ENCODE data around the gene INHBE. TPM values are rescaled to one million over a fixed set of nuclear protein-coding genes. Genes with fewer than 3 reads are reported as not detected.

Gene INHBE
- polyA plus RNA-seq, 1 experiment = 10.8 TPM

GRCh38 chr12:57452181-57452936 lies 2.7 kb upstream of the INHBE start:
- Histone ChIP-seq H3K4me3 (ENCODE audit: low read depth, low read length) (no peak overlapping the region), H3K9me3 (ENCODE audit: control insufficient read depth, insufficient read depth, low read length) (peaks cover 3% of the 10 kb centered on the region; the same call in 1 of the 2 replicates), H3K27me3 (ENCODE audit: control insufficient read depth, insufficient read depth, low read length) (no peaks in the 10 kb centered on the region), H3K27ac (ENCODE audit: low read depth, low read length) (peak overlapping the region; percentile 98)
- TF ChIP-seq CTCF (IDR thresholded peaks at IDR 0.05; ENCODE audit: low read depth, low read length) = no peak
- ChIA-PET CTCF (interaction anchor here (0.5 to 5.7 kb wide), 48 partner anchors 8 to 690 kb away, joined by 3 to 294 read pairs (median 4); partner anchors contain the start of genes INHBC and SHMT2), POLR2A (interaction anchor here (0.9 to 1.4 kb wide), 6 partner anchors 22 to 191 kb away, joined by 3 to 9 read pairs (median 4); no protein-coding TSS in a partner anchor)
- DNase-seq (ENCODE audit: low read depth, low spot score) = peak; percentile 84

GRCh38 chr12:57452937-57453509 lies 2.1 kb upstream of the INHBE start:
- no peak for DNase-seq (ENCODE audit: low read depth, low spot score)
- ChIA-PET POLR2A (interaction anchor here (0.9 to 1.4 kb wide), 6 partner anchors 23 to 191 kb away, joined by 3 to 9 read pairs (median 4); no protein-coding TSS in a partner anchor), CTCF (interaction anchor here (0.6 to 5.7 kb wide), 49 partner anchors 8 to 239 kb away, joined by 3 to 294 read pairs (median 4); partner anchors contain the start of genes INHBC and SHMT2)
- peaks cover 3% of the 10 kb centered on the region; the same call in 1 of the 2 replicates for H3K9me3 ChIP-seq (ENCODE audit: control insufficient read depth, insufficient read depth, low read length)
- peak overlapping the region; percentile 98 for H3K27ac ChIP-seq (ENCODE audit: low read depth, low read length)
- no peaks in the 10 kb centered on the region for H3K27me3 ChIP-seq (ENCODE audit: control insufficient read depth, insufficient read depth, low read length)
- H3K4me3 ChIP-seq (ENCODE audit: low read depth, low read length) = no peak overlapping the region
- peak; percentile 98 for TF ChIP-seq CTCF (IDR thresholded peaks at IDR 0.05; ENCODE audit: low read depth, low read length)

GRCh38 chr12:57454213-57454565 lies 918 bp upstream of the INHBE start:
- ChIA-PET CTCF (interaction anchor here (0.9 to 5.7 kb wide), 12 partner anchors 8 to 240 kb away, joined by 3 to 294 read pairs (median 11); no protein-coding TSS in a partner anchor), POLR2A (no interaction called here)
- TF ChIP-seq CTCF (IDR thresholded peaks at IDR 0.05; ENCODE audit: low read depth, low read length) = no peak
- no peaks in the 10 kb centered on the region for H3K27me3 ChIP-seq (ENCODE audit: control insufficient read depth, insufficient read depth, low read length)
- no peak for DNase-seq (ENCODE audit: low read depth, low spot score)
- H3K4me3 ChIP-seq (ENCODE audit: low read depth, low read length) = no peak overlapping the region
- peaks cover 3% of the 10 kb centered on the region; the same call in 1 of the 2 replicates for H3K9me3 ChIP-seq (ENCODE audit: control insufficient read depth, insufficient read depth, low read length)
- peak overlapping the region; percentile 98 for H3K27ac ChIP-seq (ENCODE audit: low read depth, low read length)

GRCh38 chr12:57455374-57456144 lies 452 bp downstream of the INHBE start:
- DNase-seq (ENCODE audit: low read depth, low spot score) = no peak
- POLR2A ChIA-PET = interaction anchor here (0.7 kb wide), 1 partner anchor 115 kb away, joined by 7 read pairs; no protein-coding TSS in a partner anchor
- H3K27me3 ChIP-seq (ENCODE audit: control insufficient read depth, insufficient read depth, low read length) = no peaks in the 10 kb centered on the region
- H3K27ac ChIP-seq (ENCODE audit: low read depth, low read length) = peak overlapping the region; percentile 39
- CTCF ChIA-PET = interaction anchor here (0.6 to 5.7 kb wide), 13 partner anchors 11 to 241 kb away, joined by 3 to 294 read pairs (median 4); partner anchors contain the start of gene STAC3
- no peak for TF ChIP-seq CTCF (IDR thresholded peaks at IDR 0.05; ENCODE audit: low read depth, low read length)
- no peaks in the 10 kb centered on the region for H3K9me3 ChIP-seq (ENCODE audit: control insufficient read depth, insufficient read depth, low read length)
- H3K4me3 ChIP-seq (ENCODE audit: low read depth, low read length) = peak overlapping the region; percentile 44

Data from AG04450 (cell line).